Measurements from ENCODE around the gene TAOK2. TPM values are rescaled to one million over a fixed set of nuclear protein-coding genes. Genes with fewer than 3 reads are reported as not detected.
"Not testable (repeated sequence)": the region's sequence is repeated elsewhere in the genome, so short reads cannot be mapped to it uniquely, and the experiment has no call there.

TAOK2 gene
- total RNA-seq, 1 experiment from 2014 or later, result 87.7 TPM

- DNase-seq (ENCODE audit: low read depth), result no peak
These were observed 49.9 kb downstream of the TAOK2 start for GRCh38 chr16:30023586-30023985.

- DNase-seq (ENCODE audit: low read depth), result no peak
These were observed 50.8 kb downstream of the TAOK2 start for GRCh38 chr16:30024451-30024850.

GRCh38 chr16:30025156-30025555, 51.5 kb downstream of the TAOK2 start:
- no peak for DNase-seq (ENCODE audit: low read depth)

DNA sequence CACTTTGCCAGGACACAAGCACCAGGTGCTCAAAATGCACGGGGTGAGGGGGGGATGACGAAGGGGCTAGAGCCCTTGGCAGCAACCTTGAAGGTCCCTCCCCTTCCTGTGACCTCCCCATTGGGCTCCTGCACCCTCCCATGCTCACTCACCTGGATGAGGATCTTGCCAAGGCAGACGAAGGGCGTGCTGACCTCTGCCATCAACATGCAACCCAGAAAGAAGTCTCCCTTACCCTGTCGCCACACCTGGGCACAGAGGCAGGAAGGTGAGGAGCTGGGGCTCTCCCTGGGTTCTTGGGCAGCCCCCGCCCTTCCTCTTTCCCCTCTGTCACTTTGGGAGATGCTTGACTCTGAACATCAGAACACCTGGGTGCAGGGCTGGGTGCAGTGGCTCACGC, 51.9 kb downstream of the TAOK2 start:
- DNase-seq (ENCODE audit: low read depth), result no peak

GRCh38 chr16:30026449-30026848, 52.8 kb downstream of the TAOK2 start:
- no peak for DNase-seq (ENCODE audit: low read depth)

GRCh38 chr16:30027588-30028437, 54.1 kb downstream of the TAOK2 start:
- no peak for DNase-seq (ENCODE audit: low read depth)

- DNase-seq (ENCODE audit: low read depth), result peak; percentile 39
These were observed 54.9 kb downstream of the TAOK2 start for GRCh38 chr16:30028438-30029076.

DNA sequence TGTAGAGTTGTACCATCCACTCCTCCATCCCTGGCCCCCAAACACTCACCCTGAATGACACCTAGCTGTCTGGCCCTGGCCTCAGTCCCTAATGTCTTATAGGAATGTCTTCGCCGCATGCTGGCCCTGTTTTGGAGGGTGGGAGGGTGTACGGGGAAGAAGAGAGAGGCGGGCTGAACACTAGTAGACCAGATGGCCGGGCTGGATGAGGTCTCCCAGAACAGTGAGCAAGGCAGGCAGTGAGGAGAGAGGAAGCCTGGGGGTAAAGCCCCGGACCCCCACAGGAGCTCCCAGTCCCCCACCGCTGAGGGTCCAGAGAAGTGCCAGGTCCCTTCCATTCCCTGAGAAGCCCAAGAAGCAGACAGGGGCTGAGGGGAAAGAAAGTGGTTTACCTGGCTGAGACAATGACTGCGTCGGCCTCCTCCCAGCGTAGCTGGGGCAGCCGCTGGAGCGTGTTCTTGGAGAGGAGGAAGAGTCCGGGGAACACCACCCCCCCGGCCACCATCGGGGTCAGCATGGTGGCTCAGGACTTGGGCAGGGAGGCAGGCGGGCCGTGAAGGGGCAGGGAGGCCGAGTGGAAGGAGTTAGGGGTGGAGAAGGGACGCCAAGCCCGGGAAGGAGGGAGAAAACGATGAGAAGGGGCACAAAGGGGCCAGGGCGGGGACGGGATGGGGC, 56.5 kb downstream of the TAOK2 start:
- DNase-seq (ENCODE audit: low read depth), result no peak

DNA sequence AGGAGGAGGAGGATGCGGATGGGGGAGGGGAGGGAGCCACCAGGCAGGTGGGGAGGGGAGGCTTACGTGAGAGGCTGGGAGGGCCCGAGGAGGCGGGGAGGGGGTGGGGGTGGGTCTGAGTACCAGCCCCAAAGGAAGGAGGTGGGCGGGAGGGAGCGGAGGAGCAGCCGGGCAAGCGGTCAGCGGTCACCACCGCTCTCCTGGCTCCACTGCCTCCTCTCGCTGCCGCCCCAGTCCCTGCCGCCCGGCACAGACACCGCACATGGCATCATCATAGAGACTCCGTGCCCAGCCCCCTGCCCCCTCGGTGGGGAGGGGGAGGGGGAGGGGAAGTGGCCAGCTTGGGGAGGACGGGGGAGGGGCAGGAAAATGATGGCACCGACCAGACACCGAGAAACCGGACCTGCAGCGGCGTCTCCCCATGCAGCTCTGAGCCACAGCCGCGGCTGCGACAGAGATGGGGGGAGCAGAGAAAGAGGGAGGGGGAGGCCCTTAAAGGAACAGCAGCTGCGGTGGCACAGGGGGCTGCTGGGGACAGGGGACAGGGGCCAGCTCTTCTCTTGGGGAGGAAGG, 57.3 kb downstream of the TAOK2 start, which contains the start of gene TLCD3B:
TSS of gene TLCD3B (minus strand) at position 431 of the 573 bp plus-strand sequence. CDS start 744 bp downstream, outside the sequence.
- no peak for DNase-seq (ENCODE audit: low read depth)

- no peak for DNase-seq (ENCODE audit: low read depth)
These were observed 57.8 kb downstream of the TAOK2 start for GRCh38 chr16:30031477-30031918.

DNA sequence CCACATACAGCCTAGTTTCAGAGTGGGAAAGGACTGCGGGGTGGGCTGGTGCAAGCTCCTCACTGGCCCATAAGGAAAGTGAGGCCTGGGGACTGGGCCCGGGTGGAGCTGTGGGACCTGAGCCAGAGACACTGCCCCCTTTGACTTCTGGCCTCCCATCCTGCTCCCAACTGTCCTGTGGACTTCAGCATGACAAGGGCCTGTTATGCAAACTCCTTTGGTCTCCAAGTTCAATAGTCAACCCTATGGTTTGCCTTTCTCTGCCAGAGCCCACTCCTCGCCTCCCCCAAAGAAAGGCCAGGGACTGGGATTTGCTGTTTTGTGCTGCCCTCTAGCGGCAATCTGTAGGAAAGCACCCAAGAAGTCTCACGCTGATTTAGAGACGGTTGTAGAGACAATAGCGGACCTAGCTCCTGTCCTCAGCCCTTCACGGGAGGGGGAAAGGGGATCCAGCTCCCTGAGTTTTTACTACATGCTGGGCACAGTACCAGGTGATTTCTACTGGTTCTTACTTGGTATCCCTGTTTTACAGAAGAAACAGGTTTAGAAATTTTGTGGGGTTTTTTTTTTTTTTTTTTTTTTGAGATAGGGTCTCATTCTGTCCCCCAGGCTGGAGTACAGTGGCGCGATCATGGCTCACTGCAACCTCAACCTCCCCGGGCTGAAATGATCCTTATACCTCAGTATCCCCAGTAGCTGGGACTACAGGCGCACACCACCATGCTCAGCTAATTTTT, 58.6 kb downstream of the TAOK2 start:
- peak; percentile 56 for DNase-seq (ENCODE audit: low read depth)

DNA sequence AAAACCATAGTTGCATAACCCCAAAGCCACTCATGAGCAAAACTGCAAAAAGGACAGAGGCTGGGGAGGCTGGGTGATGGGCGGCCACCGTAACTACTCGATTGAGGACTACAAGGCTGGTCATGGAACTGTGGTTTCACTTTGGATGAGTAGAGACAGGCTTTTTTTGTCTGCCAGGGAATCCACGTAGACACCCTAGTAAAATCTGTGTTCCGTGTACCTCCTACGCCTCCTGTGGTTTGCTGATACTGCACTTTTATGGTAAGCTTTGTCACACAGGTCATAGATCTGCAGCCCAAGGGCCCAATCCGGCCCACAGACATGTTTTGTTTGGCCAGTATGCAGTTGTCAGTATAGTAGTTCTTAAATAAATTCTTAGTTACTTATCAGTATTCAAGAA, 59.6 kb downstream of the TAOK2 start:
- no peak for DNase-seq (ENCODE audit: low read depth)

DNA sequence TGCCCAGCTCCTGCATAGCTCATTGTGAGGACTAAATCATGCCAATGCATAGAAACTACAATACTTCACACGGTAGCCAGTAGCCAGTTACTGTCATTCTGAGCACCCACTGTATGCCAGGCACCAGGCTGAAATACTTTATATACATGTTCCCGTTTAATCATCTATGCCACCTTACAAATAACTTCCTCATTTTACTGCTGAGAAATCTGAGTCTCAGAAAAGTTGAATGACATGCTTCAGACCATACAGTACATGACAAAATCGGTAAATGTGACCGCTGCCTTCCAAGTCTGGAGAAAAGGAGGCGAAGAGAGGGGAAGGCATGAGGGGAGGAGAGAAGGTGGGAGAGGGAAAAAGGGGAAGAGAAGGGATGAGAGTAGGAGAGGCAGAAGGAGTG, 66.6 kb downstream of the TAOK2 start:
- DNase-seq (ENCODE audit: low read depth), result no peak

GRCh38 chr16:30040690-30041089, 67.0 kb downstream of the TAOK2 start:
- not testable (repeated sequence) for DNase-seq (ENCODE audit: low read depth)

- DNase-seq (ENCODE audit: low read depth), result peak; percentile 44
These were observed 68.2 kb downstream of the TAOK2 start for GRCh38 chr16:30041841-30042240.

Other genes starting within 250 kb of the TAOK2 start
- gene C16orf54, start 227.9 kb upstream of the TAOK2 start, total RNA-seq (2014; rRNA removed), result not detected in 2 replicates
- not detected in 2 replicates for gene ZG16, start 195.6 kb upstream of the TAOK2 start, total RNA-seq (2014; rRNA removed)
- 100 and 108 TPM in 2 replicates for gene KIF22, start 183.1 kb upstream of the TAOK2 start, total RNA-seq (2014; rRNA removed)
- 126 and 147 TPM in 2 replicates for gene MAZ, start 167.3 kb upstream of the TAOK2 start, total RNA-seq (2014; rRNA removed)
- 0.58 and 1.1 TPM in 2 replicates for gene PRRT2, start 161.7 kb upstream of the TAOK2 start, total RNA-seq (2014; rRNA removed)
- 63.2 and 63.4 TPM in 2 replicates for gene PAGR1, start 157.7 kb upstream of the TAOK2 start, total RNA-seq (2014; rRNA removed)
- 275 and 303 TPM in 2 replicates for gene MVP, start 153.4 kb upstream of the TAOK2 start, total RNA-seq (2014; rRNA removed)
- gene CDIPT, start 110.6 kb upstream of the TAOK2 start, total RNA-seq (2014; rRNA removed), result 75.5 and 89.7 TPM in 2 replicates
- gene SEZ6L2, start 74.3 kb upstream of the TAOK2 start, total RNA-seq (2014; rRNA removed), result 10.9 and 15.2 TPM in 2 replicates
- 5.0 and 8.9 TPM in 2 replicates for gene ASPHD1, start 73.4 kb upstream of the TAOK2 start, total RNA-seq (2014; rRNA removed)
- 12.2 and 18.3 TPM in 2 replicates for gene KCTD13, start 47.6 kb upstream of the TAOK2 start, total RNA-seq (2014; rRNA removed)
- gene TMEM219, start 11.8 kb upstream of the TAOK2 start, total RNA-seq (2014; rRNA removed), result 79.7 and 91.0 TPM in 2 replicates
- 12.2 and 22.4 TPM in 2 replicates for gene HIRIP3, start 21.7 kb downstream of the TAOK2 start, total RNA-seq (2014; rRNA removed)
- 116 and 194 TPM in 2 replicates for gene INO80E, start 22.4 kb downstream of the TAOK2 start, total RNA-seq (2014; rRNA removed)
- not detected in 2 replicates for gene DOC2A, start 37.2 kb downstream of the TAOK2 start, total RNA-seq (2014; rRNA removed)
- not detected in 2 replicates for gene C16orf92, start 49.3 kb downstream of the TAOK2 start, total RNA-seq (2014; rRNA removed)
- gene TLCD3B, start 57.4 kb downstream of the TAOK2 start, total RNA-seq (2014; rRNA removed), result not detected in 2 replicates
- gene ALDOA, start 91.9 kb downstream of the TAOK2 start, total RNA-seq (2014; rRNA removed), result 2,146 and 2,472 TPM in 2 replicates
- gene PPP4C, start 102.1 kb downstream of the TAOK2 start, total RNA-seq (2014; rRNA removed), result 142 and 154 TPM in 2 replicates
- gene TBX6, start 118.1 kb downstream of the TAOK2 start, total RNA-seq (2014; rRNA removed), result 0.29 and 1.5 TPM in 2 replicates
- 6.8 and 14.2 TPM in 2 replicates for gene YPEL3, start 122.3 kb downstream of the TAOK2 start, total RNA-seq (2014; rRNA removed)
- gene GDPD3, start 139.7 kb downstream of the TAOK2 start, total RNA-seq (2014; rRNA removed), result 0.83 and 1.0 TPM in 2 replicates
- 37.5 and 46.3 TPM in 2 replicates for gene MAPK3, start 149.4 kb downstream of the TAOK2 start, total RNA-seq (2014; rRNA removed)
- gene CORO1A, start 209.7 kb downstream of the TAOK2 start, total RNA-seq (2014; rRNA removed), result 5.0 and 6.7 TPM in 2 replicates
- 257 and 647 TPM in 2 replicates for gene BOLA2B, start 219.8 kb downstream of the TAOK2 start, total RNA-seq (2014; rRNA removed)
- gene SLX1A, start 220.0 kb downstream of the TAOK2 start, total RNA-seq (2014; rRNA removed), result 40.2 and 49.2 TPM in 2 replicates
- 2.6 and 5.4 TPM in 2 replicates for gene SULT1A3, start 225.4 kb downstream of the TAOK2 start, total RNA-seq (2014; rRNA removed)

All from LHCN-M2 (cell line).